Renal pelvis (tissue), 4 donors: ENCODE results near the gene ATP5F1A. TPM values are rescaled to one million over a fixed set of nuclear protein-coding genes. Genes with fewer than 3 reads are reported as not detected.
"Not testable (repeated sequence)": the region's sequence is repeated elsewhere in the genome, so short reads cannot be mapped to it uniquely, and the experiment has no call there.

Experiments used
- DNase-seq: peaks from one replicate; pipeline ENCODE4 v3.0.0-alpha.2; 2013
- polyA plus RNA-seq, 3 donors: library from polyadenylated mRNA; unstranded; fragments of 120-200 nt; gene quantifications; one replicate each; pipeline ENCODE4 v1.2.1, GENCODE V29; 2013; ENCODE audit not compliant: insufficient read length in 3 of 3

ATP5F1A gene
- polyA plus RNA-seq, 3 donors, result 688 to 733 (median 696) TPM

- not testable (repeated sequence) for DNase-seq
Observed at GRCh38 chr18:46088501-46088900, 9.6 kb downstream of the ATP5F1A start.

GRCh38 chr18:46084431-46084830 lies 13.7 kb downstream of the ATP5F1A start:
- no peak for DNase-seq

- DNase-seq, result no peak
Observed at GRCh38 chr18:46080156-46080555, 17.9 kb downstream of the ATP5F1A start.

GRCh38 chr18:46079336-46079735 lies 18.8 kb downstream of the ATP5F1A start:
- DNase-seq, result no peak

- DNase-seq, result peak; percentile 67
Observed at GRCh38 chr18:46073474-46074331, 24.4 kb downstream of the ATP5F1A start.

GRCh38 chr18:46072959-46073358 lies 25.1 kb downstream of the ATP5F1A start:
- DNase-seq, result no peak

GRCh38 chr18:46072376-46072867 lies 25.7 kb downstream of the ATP5F1A start:
- DNase-seq, result no peak

GRCh38 chr18:46071653-46072375 lies 26.3 kb downstream of the ATP5F1A start, which contains the start of gene PSTPIP2:
Gene PSTPIP2 (minus strand): TSS chr18:46072260. CDS start chr18:46072188, 72 bp downstream.
- DNase-seq, result peak; percentile 62

- DNase-seq, result no peak
Observed at GRCh38 chr18:46070815-46071652, 27.1 kb downstream of the ATP5F1A start.

GRCh38 chr18:46070232-46070631 lies 27.9 kb downstream of the ATP5F1A start:
- DNase-seq, result no peak

- no peak for DNase-seq
Observed at GRCh38 chr18:46069524-46069923, 28.6 kb downstream of the ATP5F1A start.

- no peak for DNase-seq
Observed at GRCh38 chr18:46068763-46069162, 29.3 kb downstream of the ATP5F1A start.

GRCh38 chr18:46067438-46068007 lies 30.6 kb downstream of the ATP5F1A start:
- DNase-seq, result no peak

- DNase-seq, result no peak
Observed at GRCh38 chr18:46062781-46063180, 35.3 kb downstream of the ATP5F1A start.

GRCh38 chr18:46061796-46062195 lies 36.3 kb downstream of the ATP5F1A start:
- no peak for DNase-seq

GRCh38 chr18:46061387-46061786 lies 36.7 kb downstream of the ATP5F1A start:
- no peak for DNase-seq

- no peak for DNase-seq
Observed at GRCh38 chr18:46060359-46060841, 37.7 kb downstream of the ATP5F1A start.

GRCh38 chr18:46055838-46056230 lies 42.3 kb downstream of the ATP5F1A start:
- no peak for DNase-seq

GRCh38 chr18:46054956-46055837 lies 42.9 kb downstream of the ATP5F1A start:
- no peak for DNase-seq

- DNase-seq, result no peak
Observed at GRCh38 chr18:46053368-46054095, 44.6 kb downstream of the ATP5F1A start.
